ENCODE measurements around the gene IL17REL. TPM values are rescaled to one million over a fixed set of nuclear protein-coding genes. Genes with fewer than 3 reads are reported as not detected.

IL17REL gene
- total RNA-seq, 4 donors from 2014 or later = not detected

DNA sequence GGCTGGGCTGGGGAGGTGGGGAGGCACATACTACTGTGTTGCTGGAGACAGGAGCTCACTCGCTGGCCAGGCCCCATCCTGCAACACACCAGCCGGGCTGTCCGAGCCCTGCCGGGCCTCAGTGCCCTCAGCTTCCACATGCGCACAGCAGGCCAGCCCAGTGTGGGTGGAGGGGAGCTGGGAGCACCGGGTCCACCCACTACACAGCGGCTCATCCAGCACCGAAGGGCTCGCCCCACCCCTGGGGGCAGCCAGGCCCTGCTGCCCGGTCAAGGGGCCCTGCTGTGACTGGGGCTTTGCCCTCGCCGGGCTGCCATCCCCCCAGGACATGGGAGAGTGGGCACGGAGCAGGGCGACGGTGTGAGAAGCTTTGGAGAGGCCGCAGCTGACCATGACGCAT, 36.3 kb upstream of the IL17REL start:
- TF ChIP-seq, protein P1, sequence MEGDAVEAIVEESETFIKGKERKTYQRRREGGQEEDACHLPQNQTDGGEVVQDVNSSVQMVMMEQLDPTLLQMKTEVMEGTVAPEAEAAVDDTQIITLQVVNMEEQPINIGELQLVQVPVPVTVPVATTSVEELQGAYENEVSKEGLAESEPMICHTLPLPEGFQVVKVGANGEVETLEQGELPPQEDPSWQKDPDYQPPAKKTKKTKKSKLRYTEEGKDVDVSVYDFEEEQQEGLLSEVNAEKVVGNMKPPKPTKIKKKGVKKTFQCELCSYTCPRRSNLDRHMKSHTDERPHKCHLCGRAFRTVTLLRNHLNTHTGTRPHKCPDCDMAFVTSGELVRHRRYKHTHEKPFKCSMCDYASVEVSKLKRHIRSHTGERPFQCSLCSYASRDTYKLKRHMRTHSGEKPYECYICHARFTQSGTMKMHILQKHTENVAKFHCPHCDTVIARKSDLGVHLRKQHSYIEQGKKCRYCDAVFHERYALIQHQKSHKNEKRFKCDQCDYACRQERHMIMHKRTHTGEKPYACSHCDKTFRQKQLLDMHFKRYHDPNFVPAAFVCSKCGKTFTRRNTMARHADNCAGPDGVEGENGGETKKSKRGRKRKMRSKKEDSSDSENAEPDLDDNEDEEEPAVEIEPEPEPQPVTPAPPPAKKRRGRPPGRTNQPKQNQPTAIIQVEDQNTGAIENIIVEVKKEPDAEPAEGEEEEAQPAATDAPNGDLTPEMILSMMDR (IDR thresholded peaks at IDR 0.05) = no peak
- ATAC-seq (ENCODE audit: low FRiP score) = peak; percentile 12
- DNase-seq (ENCODE audit: low spot score) = no peak

DNA sequence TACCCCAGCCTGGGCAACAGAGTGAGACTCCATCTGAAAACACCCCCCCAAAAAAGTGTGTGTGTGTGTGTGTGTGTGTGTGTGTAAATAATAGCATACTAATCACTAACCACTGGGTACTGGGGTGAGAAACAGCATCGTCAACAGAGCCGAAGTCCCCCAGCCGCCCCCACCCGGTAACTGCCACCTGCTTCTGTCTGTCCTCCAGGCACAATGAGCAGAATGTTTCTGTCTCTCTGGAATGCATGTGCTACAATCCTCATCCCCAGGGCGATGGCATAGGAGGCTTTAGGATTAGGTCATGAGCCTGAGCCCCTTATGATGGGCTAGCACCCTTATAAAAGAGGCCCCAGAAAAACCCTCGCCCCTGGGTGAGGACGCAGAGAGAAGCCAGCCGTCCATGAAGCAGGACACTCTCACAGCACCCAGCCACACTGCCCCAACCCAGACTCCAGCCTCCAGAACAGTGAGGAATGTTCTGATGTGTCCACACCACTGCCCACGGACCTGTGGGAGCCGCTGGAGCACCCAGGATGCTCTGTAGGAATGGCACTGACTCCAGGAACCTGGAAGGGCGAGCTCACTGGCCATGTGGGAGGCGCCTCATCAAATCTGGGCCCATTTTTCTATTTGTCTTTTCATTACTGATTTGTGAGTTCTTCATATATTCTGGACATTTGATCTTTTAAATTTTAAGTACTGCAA, 35.6 kb upstream of the IL17REL start:
- no peak for DNase-seq (ENCODE audit: low spot score)
- TF ChIP-seq, protein P1 (IDR thresholded peaks at IDR 0.05) = no peak
- ATAC-seq (ENCODE audit: low FRiP score) = no peak

DNA sequence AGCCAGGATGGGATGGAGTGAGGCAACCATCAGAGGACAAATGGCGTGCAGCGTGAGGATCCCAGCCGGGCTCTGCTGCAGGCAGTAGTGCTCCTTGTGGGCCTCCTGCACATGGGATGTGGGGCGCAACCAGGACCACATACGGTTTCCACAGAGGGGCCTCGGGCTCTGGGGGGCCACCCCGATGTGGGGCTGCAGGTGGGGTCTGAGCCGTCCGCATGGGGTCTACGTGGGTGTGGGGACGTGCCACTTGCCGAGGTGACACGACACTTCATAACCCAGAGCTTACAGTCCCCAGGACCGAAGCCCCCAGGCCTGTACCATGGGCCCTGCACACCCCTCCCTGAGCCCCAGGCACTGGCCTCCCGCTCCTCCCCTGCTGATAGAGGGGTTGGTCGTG, 34.8 kb upstream of the IL17REL start:
- DNase-seq (ENCODE audit: low spot score) (no peak), ATAC-seq (ENCODE audit: low FRiP score) (no peak)
- TF ChIP-seq, protein P1 (IDR thresholded peaks at IDR 0.05) = no peak

DNA sequence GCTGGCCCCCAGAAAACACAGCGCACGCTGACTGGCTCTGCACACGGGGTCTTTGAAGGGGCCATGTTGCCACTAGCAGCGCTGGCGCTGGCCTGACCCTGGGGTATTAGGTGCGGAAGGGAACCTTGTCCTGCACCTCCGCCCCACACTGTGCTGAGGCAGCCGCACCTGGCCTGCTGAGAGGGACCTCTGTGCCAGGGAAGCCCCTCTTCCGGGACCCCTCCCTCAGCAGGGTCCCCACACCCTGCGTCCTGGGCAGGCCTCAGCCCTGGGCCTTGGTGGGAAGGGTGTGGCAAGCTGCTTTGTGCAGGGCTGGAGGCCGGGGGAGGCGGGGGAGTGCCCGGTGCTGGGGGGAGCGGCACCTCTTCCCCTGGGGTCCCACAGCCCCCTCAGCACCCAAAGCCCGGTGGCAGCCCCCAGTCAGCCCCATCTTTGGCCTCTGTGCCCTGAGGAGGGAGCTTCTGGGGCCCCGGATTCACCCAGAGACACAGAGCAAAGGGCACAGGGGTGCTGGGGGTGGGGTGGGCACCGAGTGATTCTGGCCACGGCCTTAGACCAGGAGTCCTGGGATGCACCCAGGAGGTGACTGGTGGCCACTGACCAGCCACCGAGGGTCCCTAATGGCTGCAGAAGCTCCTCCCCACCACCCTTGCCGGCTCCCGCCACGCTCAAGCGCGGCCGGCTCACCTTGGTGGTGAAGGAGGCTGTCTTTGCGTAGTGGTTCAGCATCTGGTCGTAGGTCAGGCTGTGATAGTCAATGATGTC, 34.1 kb upstream of the IL17REL start:
- no peak for DNase-seq (ENCODE audit: low spot score)
- ATAC-seq (ENCODE audit: low FRiP score) = no peak
- TF ChIP-seq, protein P1 (IDR thresholded peaks at IDR 0.05) = no peak

DNA sequence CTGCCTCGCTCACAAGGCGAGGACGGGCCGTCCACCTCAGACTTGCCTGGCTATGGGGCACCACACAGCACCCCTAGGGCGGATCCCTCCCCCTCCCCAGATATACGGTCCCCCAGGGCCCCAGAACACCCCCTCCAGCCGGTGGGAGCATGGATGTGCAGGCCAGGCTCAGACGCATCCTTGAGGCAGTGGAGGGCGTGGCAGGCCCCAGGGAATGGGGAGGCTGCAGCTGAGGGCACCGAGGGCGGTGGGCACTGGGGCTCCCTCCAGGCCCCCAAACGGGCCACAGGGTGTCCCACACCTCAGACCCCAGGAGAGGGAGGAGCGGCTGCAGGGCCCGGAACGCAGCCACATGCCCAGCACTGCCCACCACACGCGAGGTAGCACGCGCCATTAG, 33.5 kb upstream of the IL17REL start:
- DNase-seq (ENCODE audit: low spot score) (no peak), ATAC-seq (ENCODE audit: low FRiP score) (no peak)
- TF ChIP-seq, protein P1 (IDR thresholded peaks at IDR 0.05) = no peak

DNA sequence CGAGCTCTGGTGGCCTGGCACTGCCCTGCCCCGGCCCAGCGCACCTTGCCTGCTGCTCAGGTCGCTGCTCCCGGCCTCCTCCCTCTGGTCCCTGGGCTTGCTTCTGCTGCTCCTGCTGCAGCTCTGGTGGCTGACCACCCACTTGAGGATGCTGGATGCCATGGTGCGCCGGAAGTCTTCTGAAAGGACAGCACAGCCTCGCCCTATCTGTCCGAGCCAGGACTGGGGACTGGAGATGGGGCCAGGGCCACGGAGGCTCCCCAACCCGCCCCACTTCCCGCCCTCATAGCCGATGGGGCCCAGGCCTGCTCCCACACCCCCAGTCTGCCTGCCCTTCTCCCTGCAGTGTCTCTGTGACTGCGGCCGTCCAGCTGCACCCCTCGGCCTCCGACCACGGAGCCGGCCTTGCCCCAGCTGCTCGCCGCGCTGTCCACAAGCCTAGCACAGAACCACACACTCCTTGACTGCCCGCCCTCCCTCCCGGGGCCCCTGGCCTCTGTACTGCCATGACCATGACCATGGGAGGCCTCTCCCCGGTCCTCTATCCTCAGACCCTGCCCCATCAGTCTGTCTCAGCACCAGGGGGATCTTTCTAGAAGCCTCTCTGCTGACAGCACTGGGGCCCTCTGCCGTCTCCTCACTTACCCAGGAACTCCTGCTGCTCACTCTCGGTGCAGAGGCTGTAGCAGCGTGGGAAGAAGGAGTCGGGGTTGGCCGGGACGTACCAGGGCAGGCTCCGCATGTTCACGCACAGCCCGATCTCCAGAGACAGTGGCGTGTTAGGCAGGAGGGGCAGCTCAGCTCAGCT, 32.9 kb upstream of the IL17REL start:
- TF ChIP-seq, protein P1 (IDR thresholded peaks at IDR 0.05) = no peak
- ATAC-seq (ENCODE audit: low FRiP score) (no peak), DNase-seq (ENCODE audit: low spot score) (no peak)

Measured in omental fat pad (tissue), 4 donors.